Sigmoid colon (tissue), 7 donors: ENCODE data around the gene EML4. TPM values are rescaled to one million over a fixed set of nuclear protein-coding genes. Genes with fewer than 3 reads are reported as not detected.

Experiments used
- DNase-seq: peaks from one replicate; pipeline ENCODE4 v3.0.0-alpha.2; 2019
- H3K27ac ChIP-seq, 4 donors: fragments of 200-600 bp; sonication (generic); one replicate each; pipeline ENCODE4 v1.5.1; 2016 to 2019; ENCODE audit warnings: mild to moderate bottlenecking in 1 of 4
- H3K27me3 ChIP-seq, 3 donors: fragments of 200-600 bp; sonication (generic); one replicate each; pipeline ENCODE4 v1.5.1; 2019; ENCODE audit warnings: mild to moderate bottlenecking in 1 of 3
- H3K36me3 ChIP-seq, 4 donors: fragments of 200-600 bp; sonication (generic); one replicate each; pipeline ENCODE4 v1.5.1; 2016 to 2019
- H3K4me1 ChIP-seq, 4 donors: fragments of 200-600 bp; sonication (generic); one replicate each; pipeline ENCODE4 v1.5.1; 2017 to 2019
- H3K4me3 ChIP-seq, 4 donors: fragments of 200-600 bp; sonication (generic); one replicate each; pipeline ENCODE4 v1.5.1; 2017 to 2019; ENCODE audit warnings: mild to moderate bottlenecking in 2 of 4, moderate library complexity in 1 of 4
- H3K9me3 ChIP-seq, 4 donors: fragments of 200-600 bp in 3 of 4; sonication (generic) in 3 of 4; one replicate each; pipeline versions ENCODE4 v1.5.1 to v1.6.1; 2013 to 2019
- EP300 ChIP-seq, 4 donors: sonication (generic); formaldehyde crosslinking; IDR thresholded peaks; one replicate each; pipeline ENCODE4 v1.6.1; 2017; ENCODE audit warnings: antibody characterized with exemption in 4 of 4
- POLR2A ChIP-seq, 2 donors: fragments of 450-650 bp; IDR thresholded peaks; one replicate each; pipeline ENCODE4 v1.6.1; 2016; ENCODE audit warnings: antibody characterized with exemption in 2 of 2, mild to moderate bottlenecking in 2 of 2, moderate library complexity in 2 of 2
- POLR2AphosphoS5 ChIP-seq, 4 donors: sonication (generic); formaldehyde crosslinking; IDR thresholded peaks; one replicate each; pipeline ENCODE4 v1.6.1; 2017; ENCODE audit warnings: antibody characterized with exemption in 4 of 4
- WGBS, 2 donors: extraction: QIAGEN DNeasy Blood & Tissue Kit; methylation state at CpG; one replicate each; pipeline ENCODE4 v1.1.7; 2013; 5-methylcytosine and 5-hydroxymethylcytosine counted together
- intact Hi-C: fragments of 100-400 bp; cut with DNase I; formaldehyde crosslinking; loops from one replicate; pipeline ENCODE4 v1.15.1; 2023
- polyA plus RNA-seq, 3 donors: library from polyadenylated mRNA; stranded (reverse); fragments of 200-250 nt; gene quantifications; one replicate each; pipeline ENCODE4 v1.2.3, GENCODE V29; 2013
- total RNA-seq, 4 donors: library from RNA; depleted of rRNA; stranded (reverse); fragments of >200 nt; gene quantifications; one replicate each; pipeline ENCODE4 v1.1.0, GENCODE V29; 2016
- TF ChIP-seq, protein P1 (sequence below), 4 experiments: fragments of 450-650 bp in 3 of 4; fragments of 200-600 bp in 1 of 4; IDR thresholded peaks; one replicate each; pipeline ENCODE4 v1.5.1; 2016 to 2019; ENCODE audit warnings: antibody characterized with exemption in 4 of 4, mild to moderate bottlenecking in 3 of 4, moderate library complexity in 2 of 4
- donor health status: healthy with polysubstance abuse.
- donor health status: Bipolar disorder and iron deficiency.
- donor health status: healthy.

EML4 gene
- total and polyA plus RNA-seq, 7 donors: 16.1 to 27.8 (median 17.8) TPM

DNA sequence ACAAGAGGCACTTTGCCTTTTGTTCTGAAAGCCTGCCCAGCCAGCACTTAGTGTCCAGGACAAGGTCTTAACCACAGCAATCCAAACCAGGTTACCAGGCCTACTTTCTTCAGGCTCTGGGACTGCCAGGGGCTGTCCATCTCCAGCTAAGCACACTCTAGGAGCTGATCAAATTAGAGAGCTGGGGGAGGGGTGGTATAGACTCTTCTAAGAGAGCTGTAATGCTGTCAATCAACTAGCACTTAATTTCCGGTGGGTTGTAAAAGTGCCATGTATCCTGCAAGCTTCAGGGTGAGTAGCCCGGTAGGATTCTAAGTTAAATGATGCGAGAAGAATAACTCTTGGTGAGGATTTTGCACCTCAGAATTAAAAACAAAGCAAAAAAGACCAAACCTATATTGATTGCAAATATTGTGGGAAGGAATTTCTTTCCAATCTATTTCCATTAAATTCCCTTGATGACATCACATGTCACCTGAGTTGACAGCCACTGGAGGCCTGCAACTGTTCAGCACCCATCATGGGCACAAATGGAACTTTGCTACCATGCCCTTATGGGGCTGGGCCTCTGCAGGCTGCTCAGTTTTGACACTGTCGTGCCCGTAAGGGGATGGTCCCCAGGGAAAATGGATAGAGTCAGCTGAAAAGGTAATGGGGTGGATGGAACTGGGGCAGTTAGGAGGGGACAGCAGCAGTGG is 200.5 kb downstream of the EML4 start:
- H3K27ac ChIP-seq: no peak overlapping the region
- peaks cover 0 to 4% (median 0%) of the 10 kb centered on the region in 4 donors for H3K4me1 ChIP-seq
- no peak for DNase-seq
- H3K9me3 ChIP-seq: no peaks in the 10 kb centered on the region
- H3K36me3 ChIP-seq: no peaks in the 10 kb centered on the region
- H3K27me3 ChIP-seq: no peaks in the 10 kb centered on the region
- no peak overlapping the region for H3K4me3 ChIP-seq
- intact Hi-C loops: loop anchor here (10.0 kb wide), 2 partner anchors 195 to 525 kb away; partner anchors contain the start of gene MTA3
- TF ChIP-seq, protein P1, sequence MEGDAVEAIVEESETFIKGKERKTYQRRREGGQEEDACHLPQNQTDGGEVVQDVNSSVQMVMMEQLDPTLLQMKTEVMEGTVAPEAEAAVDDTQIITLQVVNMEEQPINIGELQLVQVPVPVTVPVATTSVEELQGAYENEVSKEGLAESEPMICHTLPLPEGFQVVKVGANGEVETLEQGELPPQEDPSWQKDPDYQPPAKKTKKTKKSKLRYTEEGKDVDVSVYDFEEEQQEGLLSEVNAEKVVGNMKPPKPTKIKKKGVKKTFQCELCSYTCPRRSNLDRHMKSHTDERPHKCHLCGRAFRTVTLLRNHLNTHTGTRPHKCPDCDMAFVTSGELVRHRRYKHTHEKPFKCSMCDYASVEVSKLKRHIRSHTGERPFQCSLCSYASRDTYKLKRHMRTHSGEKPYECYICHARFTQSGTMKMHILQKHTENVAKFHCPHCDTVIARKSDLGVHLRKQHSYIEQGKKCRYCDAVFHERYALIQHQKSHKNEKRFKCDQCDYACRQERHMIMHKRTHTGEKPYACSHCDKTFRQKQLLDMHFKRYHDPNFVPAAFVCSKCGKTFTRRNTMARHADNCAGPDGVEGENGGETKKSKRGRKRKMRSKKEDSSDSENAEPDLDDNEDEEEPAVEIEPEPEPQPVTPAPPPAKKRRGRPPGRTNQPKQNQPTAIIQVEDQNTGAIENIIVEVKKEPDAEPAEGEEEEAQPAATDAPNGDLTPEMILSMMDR (IDR thresholded peaks at IDR 0.05): no peak
- TF ChIP-seq POLR2A (IDR thresholded peaks at IDR 0.05): no peak
- TF ChIP-seq EP300 (IDR thresholded peaks at IDR 0.05): no peak
- no peak for TF ChIP-seq POLR2AphosphoS5 (IDR thresholded peaks at IDR 0.05)
- 59 to 80% methylated on average over 5 of the region's 5 CpGs for WGBS, 2 donors

DNA sequence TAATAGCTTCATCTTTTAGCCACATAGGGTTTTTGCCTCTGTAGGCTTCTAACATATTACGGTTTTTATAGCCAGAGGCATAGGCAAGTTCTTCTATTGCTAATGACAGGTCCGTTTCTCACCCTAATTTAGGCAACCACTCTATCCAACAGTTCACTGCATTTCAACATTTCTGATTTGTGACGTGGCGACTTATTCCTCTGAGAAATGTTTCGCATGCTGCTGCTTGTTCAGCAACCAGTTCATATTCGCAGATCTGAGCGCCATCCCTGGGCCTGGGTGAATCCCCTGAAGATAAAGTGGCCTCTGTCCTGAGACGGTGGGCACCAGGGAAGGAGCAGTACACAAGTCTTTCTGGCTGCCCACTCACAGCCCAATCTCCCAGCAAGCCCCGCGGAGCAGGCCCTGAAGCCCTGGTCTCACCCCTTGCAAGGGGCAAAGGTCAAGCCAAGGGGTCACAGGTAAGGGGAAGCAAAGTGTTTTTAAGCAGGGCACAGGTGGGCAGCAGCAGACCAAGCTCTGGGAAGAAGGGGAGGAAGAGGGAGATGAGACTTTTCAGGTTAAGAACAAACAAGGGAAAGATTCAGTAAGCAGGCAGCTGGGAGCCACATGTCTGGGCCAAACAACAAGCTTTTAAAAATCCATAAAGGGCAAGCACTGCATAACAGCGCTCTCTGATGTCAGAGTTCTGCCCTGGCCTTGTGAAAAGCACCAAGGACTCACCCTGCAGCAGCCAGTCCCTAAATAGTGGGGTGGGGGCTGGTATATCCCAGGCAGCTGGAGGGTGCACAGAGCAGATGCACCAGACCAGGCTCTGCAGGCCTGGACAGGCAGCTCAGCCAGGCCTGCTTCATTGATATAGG is 202.7 kb downstream of the EML4 start:
- 90 to 92% methylated on average over 11 of the region's 11 CpGs for WGBS, 2 donors
- no peak for DNase-seq
- intact Hi-C loops: no loop called here
- Histone ChIP-seq H3K4me3 (no peak overlapping the region), H3K27ac (no peak overlapping the region), H3K36me3 (no peaks in the 10 kb centered on the region), H3K9me3 (no peaks in the 10 kb centered on the region), H3K27me3 (no peaks in the 10 kb centered on the region), H3K4me1 (peaks cover 0 to 4% (median 0%) of the 10 kb centered on the region in 4 donors)
- TF ChIP-seq EP300 (IDR thresholded peaks at IDR 0.05): no peak
- no peak for TF ChIP-seq POLR2A (IDR thresholded peaks at IDR 0.05)
- no peak for TF ChIP-seq POLR2AphosphoS5 (IDR thresholded peaks at IDR 0.05)
- TF ChIP-seq, protein P1 (IDR thresholded peaks at IDR 0.05): no peak

- DNase-seq: no peak
- H3K27me3 ChIP-seq: no peaks in the 10 kb centered on the region
- H3K4me1 ChIP-seq: peaks cover 0 to 4% (median 0%) of the 10 kb centered on the region in 4 donors
- no peak overlapping the region for H3K27ac ChIP-seq
- H3K4me3 ChIP-seq: no peak overlapping the region
- intact Hi-C loops: no loop called here
- no peaks in the 10 kb centered on the region for H3K36me3 ChIP-seq
- no peak for TF ChIP-seq POLR2AphosphoS5 (IDR thresholded peaks at IDR 0.05)
- no peak for TF ChIP-seq EP300 (IDR thresholded peaks at IDR 0.05)
- TF ChIP-seq POLR2A (IDR thresholded peaks at IDR 0.05): no peak
- TF ChIP-seq, protein P1 (IDR thresholded peaks at IDR 0.05): no peak
- H3K9me3 ChIP-seq: no peaks in the 10 kb centered on the region
- 37 to 61% methylated on average over 3 of the region's 3 CpGs for WGBS, 2 donors
These were observed 203.5 kb downstream of the EML4 start for GRCh38 chr2:42372474-42373200.

GRCh38 chr2:42376758-42377157 is 207.6 kb downstream of the EML4 start:
- Histone ChIP-seq H3K9me3 (no peaks in the 10 kb centered on the region), H3K27ac (no peak overlapping the region), H3K4me1 (no peaks in the 10 kb centered on the region), H3K4me3 (no peak overlapping the region), H3K27me3 (no peaks in the 10 kb centered on the region), H3K36me3 (no peaks in the 10 kb centered on the region)
- WGBS, 2 donors: 67 to 85% methylated on average over 7 of the region's 7 CpGs
- TF ChIP-seq EP300 (IDR thresholded peaks at IDR 0.05) (no peak), POLR2AphosphoS5 (IDR thresholded peaks at IDR 0.05) (no peak), POLR2A (IDR thresholded peaks at IDR 0.05) (no peak)
- TF ChIP-seq, protein P1 (IDR thresholded peaks at IDR 0.05): no peak
- intact Hi-C loops: no loop called here
- no peak for DNase-seq
